ENCODE measurements around the gene NPTN.
"Not testable (repeated sequence)": the region's sequence is repeated elsewhere in the genome, so short reads cannot be mapped to it uniquely, and the experiment has no call there.

Gene NPTN

DNA sequence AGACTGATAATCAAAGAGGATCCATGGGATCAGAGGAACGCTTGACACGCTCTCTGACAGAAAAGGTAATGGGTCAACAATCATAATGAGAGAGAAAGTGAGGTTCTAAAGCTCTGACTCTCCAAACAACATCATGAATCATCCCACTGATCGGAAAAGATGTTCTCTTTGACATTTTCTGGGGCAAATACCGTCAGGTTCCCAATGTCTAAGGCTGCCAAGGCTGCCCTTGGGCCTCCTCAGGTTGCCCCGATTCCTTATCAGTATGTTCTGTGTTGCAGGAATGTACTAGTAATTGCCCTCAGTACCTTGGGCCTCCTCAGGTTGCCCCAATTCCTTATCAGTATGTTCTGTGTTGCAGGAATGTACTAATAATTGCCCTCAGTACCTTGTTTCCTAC is 60.9 kb downstream of the NPTN start:
- DNase-seq (ENCODE audit: low read depth in 2 of 2) = no peak

DNA sequence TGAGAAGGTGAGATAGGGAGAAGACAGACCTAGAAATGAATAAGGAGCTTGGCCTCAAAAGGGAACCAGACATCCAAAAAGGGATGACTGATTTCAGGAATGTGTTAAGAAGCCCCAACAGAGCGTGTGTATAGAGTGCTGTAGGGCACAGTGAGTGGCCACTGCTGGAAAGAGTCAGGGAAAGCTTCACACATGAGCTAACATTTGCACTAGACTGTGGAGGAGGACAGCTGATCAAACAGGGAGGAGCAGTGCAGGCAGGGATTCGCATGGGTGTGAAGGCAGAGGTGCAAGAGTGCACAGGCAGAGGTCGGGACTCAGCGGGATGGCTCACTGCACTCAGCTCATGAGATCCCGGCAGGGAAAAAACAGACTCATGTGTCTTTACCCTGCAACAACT is 61.8 kb downstream of the NPTN start:
- no peak for DNase-seq (ENCODE audit: low read depth in 2 of 2)

DNA sequence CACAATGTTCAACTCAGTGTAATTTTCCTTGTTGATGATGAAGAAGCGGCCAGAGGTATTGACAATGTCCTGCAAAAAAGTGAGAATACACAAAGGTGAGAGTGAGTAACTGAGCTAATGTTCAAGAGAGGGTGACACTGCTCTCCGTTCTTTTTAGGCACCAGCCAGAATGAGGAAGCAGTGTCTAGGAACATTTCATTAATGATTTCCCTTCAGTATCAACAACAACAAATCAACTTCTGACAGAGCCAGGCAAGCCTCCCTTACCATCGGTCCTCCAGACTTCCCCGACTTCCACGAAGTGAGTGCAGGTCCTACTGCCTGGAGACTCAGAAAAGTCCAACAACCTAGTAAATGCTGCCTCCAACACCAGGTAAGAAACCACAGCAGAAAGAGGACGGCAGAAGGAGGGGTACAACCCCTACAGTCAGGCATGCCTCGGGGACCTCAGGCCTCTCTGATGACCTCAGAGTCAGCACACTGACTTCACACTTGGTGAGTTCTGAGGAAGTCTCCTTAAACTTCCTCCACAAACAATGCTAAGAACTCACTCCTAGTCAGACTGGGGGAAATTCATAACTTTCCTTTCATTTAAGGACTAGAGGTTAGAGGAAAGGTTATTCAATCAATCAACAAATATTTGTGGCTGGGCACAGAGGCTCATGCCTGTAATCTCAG is 62.7 kb downstream of the NPTN start:
- DNase-seq (ENCODE audit: low read depth in 2 of 2) = no peak

DNA sequence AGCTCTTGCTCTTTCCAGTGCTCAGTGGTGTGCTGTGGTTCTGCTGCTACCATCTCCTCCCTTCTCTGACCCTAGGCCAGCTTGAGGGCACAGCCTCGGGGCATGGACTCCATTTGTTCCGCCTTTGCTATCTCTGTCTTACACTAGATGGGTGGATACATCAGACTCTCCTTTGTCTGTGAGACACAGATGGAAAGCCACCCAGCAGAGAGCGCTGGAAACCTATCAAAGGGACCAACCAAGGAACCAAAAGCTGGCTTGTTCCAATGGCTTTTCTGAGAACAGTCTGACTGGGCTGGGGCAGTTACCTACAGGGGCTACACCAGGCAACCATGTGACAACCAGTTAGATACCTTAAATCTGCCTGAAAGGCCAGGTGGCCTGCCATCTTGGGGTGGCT is 63.8 kb downstream of the NPTN start:
- DNase-seq (ENCODE audit: low read depth in 2 of 2) = no peak

DNA sequence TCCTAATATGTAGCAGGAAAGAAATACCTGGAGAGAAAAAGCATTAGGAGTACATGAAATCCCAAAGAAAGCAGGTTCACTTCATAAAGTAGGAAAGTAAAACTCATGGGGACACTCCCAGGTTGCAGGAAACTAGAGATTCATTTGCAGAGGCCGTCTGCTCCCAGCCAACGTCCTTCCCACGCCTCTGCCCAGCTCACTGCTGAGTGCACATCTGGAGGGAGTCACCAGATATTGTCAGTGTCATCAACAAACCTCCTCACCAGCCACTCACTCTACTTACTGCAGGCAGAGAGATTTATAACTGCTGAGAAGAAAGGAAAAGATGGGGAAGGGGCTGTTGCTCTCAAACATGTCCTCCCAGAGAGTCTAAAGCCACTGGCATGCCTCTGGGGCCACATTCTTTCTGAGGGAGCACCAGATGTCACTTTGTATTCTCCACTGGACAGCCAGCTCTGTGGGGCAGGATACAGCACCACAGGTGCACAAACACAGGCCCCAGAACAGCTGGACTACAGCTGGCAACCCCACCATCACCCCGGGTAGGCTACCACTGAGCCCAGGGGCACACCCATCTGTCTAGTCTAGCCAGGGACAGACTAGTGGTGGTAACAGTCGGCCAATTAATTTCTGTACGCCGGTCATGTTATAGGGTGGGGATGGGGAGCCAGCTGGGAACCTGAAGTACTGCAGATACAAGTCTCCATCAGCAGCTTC is 64.5 kb downstream of the NPTN start:
- DNase-seq (ENCODE audit: low read depth in 2 of 2) = no peak

DNA sequence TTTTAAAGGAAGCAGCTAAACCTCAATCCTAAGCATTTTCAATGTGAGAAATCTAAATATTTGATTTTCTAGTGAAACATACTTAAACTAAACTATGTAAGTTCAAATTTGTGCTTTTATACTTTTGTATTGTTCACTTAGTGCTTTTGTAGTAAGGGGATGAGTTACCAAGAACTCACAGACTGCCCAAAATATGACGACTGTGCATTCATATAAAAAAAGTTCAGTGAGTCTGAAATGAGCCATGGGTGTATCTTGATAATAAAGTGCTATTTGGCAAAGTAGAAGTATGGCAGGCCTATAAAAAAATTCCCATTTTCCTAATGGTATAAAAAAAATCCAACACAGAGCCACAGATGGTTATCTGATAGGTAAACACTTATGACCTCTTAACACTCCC is 66.2 kb downstream of the NPTN start:
- DNase-seq (ENCODE audit: low read depth in 2 of 2) = no peak

DNA sequence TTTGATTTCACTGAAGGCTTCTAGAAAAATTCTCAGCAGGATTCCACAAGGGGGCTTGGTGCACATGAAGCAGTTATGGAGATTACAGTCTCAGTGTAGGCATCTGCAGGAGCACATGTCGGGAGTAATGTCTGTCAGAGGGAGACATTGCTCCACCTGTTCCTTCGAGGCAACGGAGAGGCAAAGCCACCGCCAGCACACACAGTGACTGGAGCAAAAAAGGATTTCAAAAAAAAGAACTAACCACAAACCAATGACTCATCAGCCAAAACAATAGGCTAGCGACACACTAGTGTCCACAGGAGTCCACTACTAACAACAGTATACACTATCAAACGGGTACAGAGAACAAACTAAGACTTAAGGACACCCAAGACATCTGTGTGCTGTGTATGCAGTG is 68.9 kb downstream of the NPTN start:
- no peak for DNase-seq (ENCODE audit: low read depth in 2 of 2)

DNA sequence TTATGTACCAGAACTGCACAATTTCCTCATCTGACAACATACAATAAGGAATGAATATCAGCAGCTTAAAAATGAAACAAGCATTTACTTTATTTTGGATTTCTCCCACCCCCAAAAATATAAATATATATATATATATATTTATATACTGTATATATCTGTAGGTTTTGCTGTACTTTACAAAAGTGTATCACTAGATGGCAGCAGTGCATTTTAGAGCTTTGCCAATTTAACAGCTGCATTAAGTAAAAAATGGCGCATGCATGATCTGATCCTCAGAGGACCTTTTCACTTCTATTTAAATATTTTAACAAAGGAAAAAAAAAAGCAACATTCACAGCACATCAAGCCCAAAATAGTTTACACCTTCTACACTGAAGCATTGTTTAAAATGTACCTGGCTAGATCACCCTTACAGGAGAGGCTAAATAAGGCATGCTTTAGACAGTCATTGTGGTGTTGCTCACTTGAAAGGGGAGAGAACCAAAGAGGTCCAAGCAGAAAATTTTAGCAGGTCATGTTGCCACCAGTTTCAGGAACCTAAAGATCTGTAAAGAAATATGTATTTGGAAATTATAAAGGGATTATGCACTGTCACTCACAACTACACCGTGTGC is 72.6 kb downstream of the NPTN start:
- no peak for DNase-seq (ENCODE audit: low read depth in 2 of 2)

DNA sequence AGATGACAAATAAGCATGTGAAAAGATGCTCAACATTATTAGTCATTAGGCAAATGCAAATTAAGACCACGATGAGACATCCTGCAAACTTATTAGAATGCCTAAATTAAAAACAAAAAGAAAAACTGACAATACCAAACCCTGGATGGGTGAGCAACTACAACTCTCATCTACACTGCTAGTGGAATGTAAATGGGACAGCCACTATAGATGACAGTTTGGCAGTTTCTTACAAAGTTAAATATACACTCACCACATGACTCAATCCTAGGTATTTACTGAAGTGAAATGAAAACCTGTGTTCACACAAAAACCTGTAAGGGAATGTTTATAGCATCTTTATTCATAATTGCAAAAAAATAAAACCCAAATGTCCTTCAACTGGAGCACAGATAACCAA is 74.7 kb downstream of the NPTN start:
- no peak for DNase-seq (ENCODE audit: low read depth in 2 of 2)

DNA sequence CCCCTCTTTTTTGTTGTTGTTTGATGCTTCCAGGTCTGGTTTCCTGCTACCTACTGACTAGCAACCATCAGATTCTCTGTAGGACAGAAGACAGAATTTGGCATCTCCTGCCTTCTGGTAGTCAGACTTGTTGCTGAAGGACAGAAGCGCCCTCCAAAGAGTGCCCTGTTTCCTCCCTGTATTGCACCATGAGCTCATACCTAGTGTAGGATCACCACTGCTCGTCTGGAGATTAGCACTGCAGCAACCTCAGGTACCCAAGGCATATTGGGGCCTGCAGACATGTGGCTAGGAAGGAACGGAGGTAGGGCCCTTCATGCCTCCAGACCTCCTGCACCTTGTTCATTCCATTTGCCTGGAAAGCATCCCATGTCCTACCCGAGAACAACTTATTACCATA is 78.1 kb downstream of the NPTN start:
- no peak for DNase-seq (ENCODE audit: low read depth in 2 of 2)

DNA sequence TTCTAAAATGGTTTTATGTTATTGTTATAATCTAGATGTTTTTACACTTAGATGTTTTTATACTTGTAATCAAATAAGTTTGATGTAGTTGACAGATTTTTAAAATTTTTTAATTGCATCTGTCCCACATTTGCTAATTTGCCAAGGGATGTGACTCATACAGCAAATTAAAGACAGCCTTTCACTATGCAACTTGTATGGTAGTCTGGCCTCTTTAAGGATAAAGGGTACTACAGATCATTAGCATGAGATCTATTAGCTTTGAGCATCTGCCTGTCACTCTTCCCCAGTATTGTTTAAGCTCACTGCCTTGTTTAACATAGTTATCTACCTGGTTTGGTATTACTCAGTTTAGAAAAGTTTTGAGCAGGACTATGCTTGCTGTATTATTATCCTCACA is 83.0 kb downstream of the NPTN start:
- DNase-seq (ENCODE audit: low read depth in 2 of 2) = no peak

DNA sequence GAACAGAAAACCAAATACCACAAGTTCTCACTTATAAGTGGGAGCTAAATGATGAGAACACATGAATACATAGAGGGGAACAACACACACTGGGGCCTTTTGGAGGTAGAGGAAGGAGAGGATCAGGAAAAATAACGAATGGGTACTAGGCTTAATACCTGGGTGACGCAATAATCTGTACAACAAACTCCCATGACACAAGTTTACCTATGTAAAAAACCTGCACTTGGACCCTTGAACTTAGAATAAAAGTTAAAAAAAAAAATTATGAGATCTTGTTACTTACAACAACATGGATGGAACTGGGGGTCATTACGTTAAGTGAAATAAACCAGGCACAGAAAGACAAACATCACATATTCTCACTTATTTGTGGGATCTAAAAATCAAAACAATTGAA is 84.3 kb downstream of the NPTN start:
- not testable (repeated sequence) for DNase-seq (ENCODE audit: low read depth in 2 of 2)

DNA sequence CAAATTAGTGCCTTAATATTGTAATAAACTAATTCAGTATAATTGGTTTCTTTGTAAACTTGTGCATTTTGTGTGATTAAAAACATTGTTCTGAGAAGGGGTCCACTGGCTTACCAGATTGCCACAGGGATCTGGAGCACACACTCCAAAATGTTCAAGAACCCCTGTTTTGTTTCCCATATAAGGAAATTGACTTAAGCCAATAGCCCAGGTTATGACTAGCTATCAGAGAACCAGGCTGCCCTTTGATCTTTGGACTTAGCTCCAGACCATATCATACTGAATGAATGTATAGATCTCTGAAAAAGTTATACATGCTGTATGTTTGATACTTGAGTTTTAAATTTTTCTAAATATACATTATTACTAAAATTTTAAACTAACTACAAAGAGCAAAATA is 91.7 kb downstream of the NPTN start:
- no peak for DNase-seq (ENCODE audit: low read depth in 2 of 2)

DNA sequence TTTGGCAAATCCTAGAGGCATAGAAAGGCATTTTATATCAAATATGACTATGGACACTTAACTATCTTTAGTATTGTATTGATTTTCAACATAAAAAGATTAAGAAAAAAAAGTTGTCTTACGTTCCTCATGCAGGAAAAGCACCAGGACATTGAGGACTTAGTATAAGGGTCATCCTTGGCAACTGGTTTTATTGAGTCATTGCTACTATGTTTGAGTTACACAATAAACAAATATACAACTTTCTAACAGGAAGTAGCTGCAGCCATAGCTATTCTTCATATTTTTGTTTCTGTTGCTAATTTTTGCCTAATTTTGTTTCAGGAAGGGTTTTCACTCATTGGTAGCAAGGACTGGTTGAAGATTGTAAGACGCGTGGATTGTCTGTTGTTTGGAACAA is 93.0 kb downstream of the NPTN start:
- DNase-seq (ENCODE audit: low read depth in 2 of 2) = no peak

DNA sequence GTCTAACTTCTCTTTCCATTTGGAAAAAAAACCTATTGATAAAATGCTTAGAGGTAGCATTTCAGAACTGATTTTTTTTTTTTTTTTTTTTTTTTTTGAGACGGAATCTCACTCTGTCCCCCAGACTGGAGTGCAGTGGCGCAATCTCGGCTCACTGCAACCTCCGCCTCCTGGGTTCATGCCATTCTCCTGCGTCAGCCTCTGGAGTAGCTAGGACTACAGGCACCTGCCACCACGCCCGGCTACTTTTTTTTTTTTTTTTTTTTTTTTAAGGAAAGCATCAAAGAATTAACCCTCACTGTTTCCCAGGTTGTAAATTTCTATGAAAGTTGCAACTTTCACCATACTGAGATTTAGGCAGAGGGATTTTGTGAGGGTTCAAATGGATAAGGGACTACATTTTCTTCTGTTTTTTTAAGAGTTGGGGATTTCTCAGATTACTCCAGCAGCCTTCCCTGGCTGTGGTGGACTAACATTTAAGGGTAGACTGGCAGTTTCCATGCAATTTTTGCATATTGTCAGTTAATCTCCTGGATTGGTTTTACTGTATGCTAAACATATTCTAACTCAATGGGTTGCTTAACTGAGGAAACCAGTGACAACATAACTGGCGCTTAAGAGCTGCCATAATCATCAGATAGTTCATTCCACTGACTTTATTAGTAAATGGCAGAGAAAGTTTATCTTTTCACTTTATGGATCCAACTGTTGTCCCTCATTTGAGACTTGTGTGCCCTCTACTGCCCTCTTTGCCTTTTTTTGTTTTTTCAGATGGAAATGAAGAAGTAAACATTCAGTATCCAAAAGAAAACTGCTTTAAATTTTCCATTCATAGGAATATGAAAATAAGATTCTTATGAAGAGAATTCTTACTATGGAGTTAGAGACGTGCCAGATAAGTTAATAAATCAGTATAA is 93.7 kb downstream of the NPTN start:
- DNase-seq (ENCODE audit: low read depth in 2 of 2) = no peak

DNA sequence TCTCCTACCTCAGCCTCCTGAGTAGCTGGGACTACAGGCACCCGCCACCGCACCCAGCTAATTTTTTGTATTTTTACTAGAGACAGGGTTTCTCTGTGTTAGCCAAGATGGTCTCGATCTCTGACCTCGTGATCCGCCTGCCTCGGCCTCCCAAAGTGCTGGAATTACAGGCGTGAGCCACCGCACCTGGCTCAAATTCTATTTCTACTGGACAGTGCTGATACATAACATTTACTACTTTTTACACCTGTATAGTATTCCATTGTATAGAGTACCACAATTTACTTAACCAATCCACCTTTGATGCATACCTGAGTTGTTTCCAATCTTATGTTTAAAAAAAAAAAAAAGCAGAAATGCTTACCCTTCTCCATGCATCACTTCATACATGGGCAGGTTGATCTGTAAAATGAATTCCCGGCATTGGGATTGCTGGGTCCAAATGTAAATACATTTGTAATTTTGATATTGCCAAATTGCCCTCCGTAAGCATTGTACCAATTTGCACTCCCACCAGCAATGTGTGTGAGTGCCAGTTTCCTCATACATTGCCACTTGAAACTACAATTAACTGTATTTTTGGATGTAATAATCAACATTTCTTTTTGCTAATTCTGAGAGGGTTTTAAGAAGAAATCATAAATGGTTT is 94.5 kb downstream of the NPTN start:
- DNase-seq (ENCODE audit: low read depth in 2 of 2) = no peak

DNA sequence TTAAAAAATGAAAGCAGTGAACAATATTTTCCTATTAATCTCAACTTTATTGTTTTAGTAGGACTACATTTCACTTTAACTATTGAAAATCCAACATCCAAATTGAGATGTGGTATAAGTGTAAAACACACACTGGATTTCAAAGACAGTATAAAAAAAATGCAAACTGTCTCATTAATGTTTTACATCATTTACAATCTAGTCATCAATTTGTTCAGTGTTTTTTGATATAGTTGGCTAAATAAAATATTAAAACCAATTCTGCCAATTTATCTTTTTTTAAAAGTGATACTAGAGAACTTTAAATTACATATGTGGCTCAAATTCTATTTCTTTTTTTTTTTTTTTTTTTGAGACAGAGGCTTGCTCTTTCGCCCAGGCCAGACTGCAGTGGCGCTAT is 95.1 kb downstream of the NPTN start:
- no peak for DNase-seq (ENCODE audit: low read depth in 2 of 2)

DNA sequence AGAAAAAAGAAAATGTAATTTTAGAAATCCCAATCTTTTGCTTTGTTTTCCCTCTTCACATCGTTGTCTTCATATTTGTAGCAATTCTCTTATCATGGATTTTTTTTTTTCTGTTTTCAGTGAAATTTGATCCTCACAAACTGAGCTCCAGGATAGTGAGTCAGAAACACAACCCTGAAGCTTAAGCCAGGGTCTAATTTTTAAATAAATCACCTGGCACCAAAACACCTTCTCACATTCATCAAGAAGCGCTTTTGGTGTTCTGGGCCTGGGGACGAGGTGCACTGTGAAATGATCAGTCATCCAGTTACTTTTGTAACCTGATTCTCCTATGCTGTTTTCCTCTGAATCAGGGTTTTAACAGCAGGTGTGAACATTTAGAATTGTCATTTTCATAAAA is 102.5 kb downstream of the NPTN start:
- no peak for DNase-seq (ENCODE audit: low read depth in 2 of 2)

DNA sequence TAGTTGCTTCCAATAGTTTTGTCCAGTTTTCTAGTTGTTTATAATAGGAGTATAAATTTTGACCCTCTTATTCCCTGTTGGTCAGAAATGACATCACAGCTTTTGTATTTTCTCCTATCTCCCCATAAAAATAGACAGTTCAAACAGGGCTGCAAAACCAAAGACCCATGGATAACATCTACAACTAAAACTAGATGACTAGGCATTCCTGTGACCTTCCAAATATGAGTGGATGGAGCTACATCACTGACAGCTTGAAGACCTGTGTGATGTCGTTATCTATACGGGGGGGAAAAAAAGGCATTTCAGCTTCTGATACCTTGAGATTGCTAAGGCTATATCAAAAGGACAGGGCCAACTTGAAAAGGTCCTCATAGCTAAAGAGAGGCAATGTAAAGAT is 105.6 kb downstream of the NPTN start:
- DNase-seq (ENCODE audit: low read depth in 2 of 2) = no peak

DNA sequence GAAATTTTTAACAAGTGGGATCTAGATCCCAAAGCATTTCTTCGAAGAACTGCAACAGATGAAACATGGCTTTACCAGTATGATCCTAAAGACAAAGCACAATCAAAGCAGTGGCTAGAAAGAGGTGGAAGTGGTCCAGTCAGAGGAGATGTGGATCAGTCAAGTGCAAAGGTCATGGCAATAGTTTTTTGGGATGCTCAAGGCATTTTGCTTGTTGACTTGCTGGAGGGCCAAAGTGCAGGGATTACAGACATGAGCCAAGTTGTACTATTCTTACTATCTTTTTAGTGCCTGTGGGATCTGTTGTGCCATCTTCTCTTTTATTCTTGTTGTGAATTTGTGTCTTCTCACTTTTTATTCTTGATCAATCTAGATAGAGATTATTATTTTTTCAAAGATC is 108.3 kb downstream of the NPTN start:
- no peak for DNase-seq (ENCODE audit: low read depth in 2 of 2)

DNA sequence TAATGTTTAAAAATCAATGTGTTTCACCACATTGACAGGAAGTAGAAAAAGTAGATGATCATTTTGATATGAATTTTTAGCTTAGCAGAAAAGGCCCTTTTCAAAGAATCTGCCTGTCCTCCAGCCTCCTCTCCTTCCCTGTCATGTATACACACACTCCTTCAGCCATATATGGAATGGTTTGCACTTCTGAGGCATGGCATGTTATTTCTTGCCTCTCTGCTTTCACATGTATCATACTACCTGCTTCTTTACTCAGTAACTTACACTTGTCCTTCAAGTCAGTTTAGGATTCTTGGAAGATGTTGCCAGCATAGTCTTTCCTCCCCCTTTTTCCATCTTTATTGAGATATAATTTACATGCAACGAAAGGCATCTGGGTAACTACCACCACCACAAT is 111.2 kb downstream of the NPTN start:
- DNase-seq (ENCODE audit: low read depth in 2 of 2) = no peak

All from stimulated activated CD8-positive, alpha-beta memory T cell treated with anti-CD3 and anti-CD28 coated beads, Interleukin-2, amount 100 ng/mL, for 1 hour (primary cell).